ENCODE measurements around the gene ANKS1B.
"Not testable (repeated sequence)": the region's sequence is repeated elsewhere in the genome, so short reads cannot be mapped to it uniquely, and the experiment has no call there.

Gene ANKS1B

GRCh38 chr12:99339663-99340062 is 645.1 kb downstream of the ANKS1B start:
- no peak for DNase-seq

DNA sequence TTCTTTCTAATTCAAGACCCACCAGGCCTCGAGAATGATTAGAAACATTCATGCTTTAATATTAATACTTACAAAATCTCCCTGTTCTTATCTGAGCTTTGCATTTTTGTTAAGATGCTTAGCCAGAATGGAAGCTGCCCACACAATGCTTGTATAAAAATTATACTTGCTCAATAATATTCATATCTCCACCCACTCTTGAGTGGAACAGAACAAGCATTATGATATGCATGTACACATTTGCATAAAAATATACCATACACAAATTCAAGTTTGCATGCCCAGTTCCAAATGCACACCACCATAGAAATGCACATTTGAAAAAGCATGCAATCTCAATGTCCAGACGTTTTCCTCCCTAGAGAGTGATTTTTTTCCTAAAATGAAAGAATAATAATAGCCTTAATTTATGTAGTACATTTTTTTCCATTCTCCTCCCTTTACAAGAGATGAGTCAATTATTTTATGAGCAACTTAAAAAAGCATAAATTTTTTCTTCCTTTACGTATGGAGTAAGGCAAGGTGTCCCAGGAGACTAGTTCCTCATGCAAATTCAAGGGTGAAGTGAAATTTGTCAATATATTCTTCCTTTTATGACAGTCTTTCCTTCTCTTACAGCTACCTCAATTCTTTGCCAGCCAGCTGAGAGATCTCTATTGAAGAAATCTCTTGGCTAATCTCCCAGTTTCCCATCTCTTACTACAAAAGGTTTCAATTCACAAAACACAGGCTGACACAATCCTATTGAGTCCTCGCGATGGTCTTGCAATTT is 650.3 kb downstream of the ANKS1B start:
- DNase-seq, result no peak

- no peak for DNase-seq
Measured at GRCh38 chr12:99332936-99333591, 651.7 kb downstream of the ANKS1B start.

DNA sequence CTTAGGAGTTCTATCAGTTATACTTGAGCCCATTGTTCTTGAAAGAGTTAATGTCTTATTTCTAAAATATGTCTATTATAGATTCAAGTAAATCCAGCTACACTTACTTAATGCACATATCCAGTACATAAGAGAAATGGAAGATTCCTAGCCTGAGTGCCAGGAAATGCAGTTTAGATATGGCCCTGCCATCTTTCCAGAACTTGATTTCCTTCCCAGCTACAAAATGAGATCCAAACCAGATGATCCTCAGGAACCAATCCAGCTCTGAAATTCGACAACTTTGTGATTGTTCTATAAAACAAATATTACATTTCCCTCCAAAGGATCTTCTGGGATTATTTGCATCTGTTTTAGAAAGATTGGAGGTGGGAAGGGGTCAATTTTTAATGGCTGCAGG is 654.5 kb downstream of the ANKS1B start:
- DNase-seq, result no peak

DNA sequence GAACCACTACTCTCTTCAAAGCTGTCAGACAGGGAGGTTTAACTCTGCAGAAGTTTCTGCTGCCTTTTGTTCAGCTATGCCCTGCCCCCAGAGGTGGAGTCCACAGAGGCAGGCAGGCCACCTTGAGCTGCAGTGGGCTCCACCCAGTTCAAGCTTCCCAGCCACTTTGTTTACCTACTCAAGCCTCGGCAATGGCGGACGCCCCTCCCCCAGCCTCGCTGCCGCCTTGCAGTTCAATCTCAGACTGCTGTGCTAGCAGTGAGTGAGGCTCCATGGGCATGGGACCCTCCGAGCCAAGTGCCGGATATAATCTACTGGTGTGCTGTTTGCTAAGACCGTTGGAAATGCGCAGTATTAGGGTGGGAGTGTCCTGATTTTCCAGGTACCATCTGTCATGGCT is 663.5 kb downstream of the ANKS1B start:
- not testable (repeated sequence) for DNase-seq

GRCh38 chr12:99311373-99311772 is 673.4 kb downstream of the ANKS1B start:
- no peak for DNase-seq

- no peak for DNase-seq
Measured at GRCh38 chr12:99309812-99310211, 674.9 kb downstream of the ANKS1B start.

DNA sequence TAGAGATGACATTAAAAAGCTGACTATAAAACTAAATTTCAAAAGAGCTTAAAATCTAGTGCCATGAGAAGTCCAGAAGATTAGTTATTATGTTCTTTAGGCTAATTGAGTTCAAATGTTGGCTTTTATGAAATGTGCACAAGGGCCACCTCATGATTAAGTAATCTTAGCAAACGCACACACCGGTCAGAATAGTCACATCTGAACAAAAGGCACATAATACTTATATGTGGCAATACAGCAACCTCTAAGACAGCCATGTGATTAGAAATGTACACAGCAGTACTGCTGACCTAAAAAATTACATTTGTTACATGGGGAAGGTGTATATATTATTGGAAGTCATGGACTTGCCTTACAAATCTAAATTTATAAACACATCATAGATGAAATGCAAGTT is 681.9 kb downstream of the ANKS1B start:
- no peak for DNase-seq

DNA sequence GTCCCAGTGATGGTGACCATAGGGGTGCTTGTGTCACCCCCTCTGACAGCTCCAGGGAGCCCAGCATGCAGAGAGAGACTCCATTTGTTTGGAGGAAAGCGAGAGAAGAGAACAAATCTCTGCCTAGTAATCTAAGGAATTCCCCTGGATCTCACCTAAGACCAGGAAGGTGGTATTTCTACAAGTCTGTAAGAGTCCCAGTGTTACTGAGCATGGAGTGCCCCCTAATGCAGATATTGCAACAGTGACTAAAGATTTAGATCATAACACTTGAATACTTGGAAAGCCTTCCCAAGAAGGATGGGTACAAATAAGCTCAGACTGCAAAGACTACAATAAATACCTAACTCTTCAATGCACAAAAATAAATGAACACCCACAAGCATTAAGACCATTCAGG is 697.6 kb downstream of the ANKS1B start:
- DNase-seq, result no peak

GRCh38 chr12:99284161-99284560 is 700.6 kb downstream of the ANKS1B start:
- no peak for DNase-seq

- no peak for DNase-seq
Measured at GRCh38 chr12:99282624-99283023, 702.1 kb downstream of the ANKS1B start.

DNA sequence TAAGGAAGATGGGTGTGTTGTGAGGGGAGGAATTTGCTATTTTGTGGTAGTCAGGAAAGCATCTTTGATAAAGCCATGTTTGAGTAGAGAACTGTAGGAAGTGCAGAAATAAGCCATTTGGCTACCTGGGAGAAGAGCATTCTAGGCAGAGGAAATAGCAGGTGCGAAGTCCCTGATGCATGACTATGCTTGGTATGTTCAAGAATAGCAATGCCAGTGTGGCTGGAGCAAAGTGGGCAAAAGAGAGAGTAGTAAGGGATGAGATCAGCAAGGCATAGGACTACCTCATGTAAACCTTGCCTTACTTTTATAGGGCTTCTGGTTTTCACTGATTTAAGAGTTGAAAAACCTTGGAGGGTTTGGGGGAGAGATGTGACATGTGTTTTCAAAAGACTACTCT is 702.6 kb downstream of the ANKS1B start:
- DNase-seq, result no peak

- DNase-seq, result no peak
Measured at GRCh38 chr12:99281277-99281676, 703.5 kb downstream of the ANKS1B start.

- no peak for DNase-seq
Measured at GRCh38 chr12:99278899-99279298, 705.8 kb downstream of the ANKS1B start.

DNA sequence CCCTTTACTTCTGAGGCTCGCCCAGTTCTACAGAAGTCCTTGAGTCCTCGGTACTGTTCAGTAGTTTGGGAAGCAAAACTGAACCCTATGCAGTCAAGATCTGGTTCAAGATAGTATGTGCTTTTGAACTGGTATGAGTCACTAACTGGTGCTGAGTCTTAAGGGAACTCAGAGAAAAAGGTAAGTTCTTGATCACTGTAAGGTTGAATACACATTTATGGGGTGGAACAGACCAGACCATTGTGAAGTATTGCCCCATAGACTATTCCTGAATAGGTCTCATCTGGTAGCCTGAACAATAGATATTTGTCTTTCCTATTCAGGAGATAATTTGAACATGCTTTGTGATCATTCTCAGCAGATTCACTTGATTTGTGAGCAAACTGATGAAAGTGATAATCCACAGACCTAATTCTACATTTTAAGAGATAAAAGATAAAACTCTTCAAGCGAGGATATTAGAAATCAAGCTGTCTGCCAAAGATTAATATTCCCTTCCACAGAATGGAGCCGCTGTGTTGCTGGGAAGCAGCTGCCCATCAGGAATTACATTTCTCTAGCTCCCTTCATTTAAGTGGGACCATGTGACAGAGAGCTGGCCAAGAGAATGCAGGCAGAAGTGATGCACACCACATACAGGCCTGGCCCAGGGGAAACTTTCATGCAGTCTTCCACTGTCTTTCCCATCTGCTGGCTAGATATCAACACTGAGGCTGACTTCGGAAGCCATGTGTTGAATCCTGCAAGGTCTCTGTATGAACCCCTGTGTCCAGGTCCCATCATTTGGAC is 707.0 kb downstream of the ANKS1B start:
- no peak for DNase-seq

- DNase-seq, result no peak
Measured at GRCh38 chr12:99271071-99271470, 713.7 kb downstream of the ANKS1B start.

GRCh38 chr12:99267038-99267437 is 717.7 kb downstream of the ANKS1B start:
- no peak for DNase-seq

GRCh38 chr12:99265648-99266047 is 719.1 kb downstream of the ANKS1B start:
- no peak for DNase-seq

DNA sequence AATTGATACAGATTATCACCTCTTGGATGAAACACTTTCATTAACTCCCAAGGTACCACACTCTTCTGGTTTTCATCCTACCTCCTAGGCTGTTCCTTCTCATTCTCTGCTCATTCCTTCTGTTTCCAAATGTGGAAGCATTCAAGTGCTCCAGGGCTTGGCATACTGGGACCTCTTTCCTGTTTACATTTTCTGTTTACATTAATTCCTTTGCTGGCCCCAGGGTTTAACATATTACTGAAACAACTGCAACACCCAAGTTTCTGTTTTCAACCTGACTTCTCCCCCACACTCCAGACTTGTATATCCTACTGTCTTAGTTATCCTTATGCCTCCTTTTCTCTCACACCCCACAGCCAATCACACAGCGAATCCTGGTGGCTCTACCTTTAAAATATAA is 723.5 kb downstream of the ANKS1B start:
- DNase-seq, result no peak

- DNase-seq, result no peak
Measured at GRCh38 chr12:99260456-99260996, 724.2 kb downstream of the ANKS1B start.

DNA sequence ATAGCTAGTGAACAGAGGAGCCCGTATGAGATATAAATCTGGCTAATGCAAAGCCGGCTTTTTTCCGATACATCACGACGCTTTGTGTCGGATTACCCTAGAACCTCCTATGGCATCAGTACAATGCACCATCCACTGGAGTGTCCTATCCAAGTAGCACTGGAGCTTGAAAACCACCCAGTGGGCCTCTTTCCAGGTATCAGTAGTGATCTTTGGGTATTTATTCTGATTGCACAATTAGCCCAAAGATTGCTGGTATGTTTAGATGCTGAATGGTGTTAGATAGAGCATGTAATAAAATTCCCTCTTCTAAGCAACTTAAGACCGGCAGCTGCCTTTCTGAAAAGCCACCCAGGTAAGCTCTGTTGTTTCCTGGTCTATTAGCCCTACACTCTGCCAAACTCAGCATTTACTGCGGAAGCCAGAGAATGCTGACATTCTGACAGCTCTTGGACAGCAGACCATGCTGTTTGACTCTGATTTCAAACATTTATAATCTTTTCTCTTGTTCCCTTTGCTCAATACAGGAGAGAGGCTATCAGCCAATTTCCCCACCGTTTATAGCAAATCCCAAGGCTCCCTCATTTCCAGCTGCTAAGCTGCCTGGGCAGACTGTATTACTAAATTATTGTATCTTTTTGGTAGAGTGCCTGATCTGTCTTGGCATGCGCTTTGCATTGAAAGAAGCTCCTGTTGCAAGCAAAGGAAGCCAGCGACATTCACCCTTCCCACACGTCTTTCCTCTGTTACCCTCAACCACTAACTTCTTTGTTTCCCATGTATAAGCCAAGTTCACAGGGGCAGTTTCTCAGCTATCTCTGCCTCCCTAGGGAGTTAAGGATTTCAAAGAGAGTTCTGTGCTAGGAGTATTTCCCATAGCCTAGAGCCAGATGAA is 725.4 kb downstream of the ANKS1B start:
- DNase-seq, result no peak

- DNase-seq, result no peak
Measured at GRCh38 chr12:99257672-99258071, 727.1 kb downstream of the ANKS1B start.
